ENCODE data around the gene SHROOM3.

GRCh38 chr4:76729980-76730379, 295.0 kb downstream of the SHROOM3 start:
- TF ChIP-seq CTCF (IDR thresholded peaks at IDR 0.05; ENCODE audit: insufficient read depth, low read length, poor library complexity, severe bottlenecking) = no peak
- TF ChIP-seq EZH2phosphoT487 (conservative IDR thresholded peaks at IDR 0.05; ENCODE audit: low read length) = no peak
